Measurements from ENCODE around the gene ALKBH7. TPM values are rescaled to one million over a fixed set of nuclear protein-coding genes. Genes with fewer than 3 reads are reported as not detected.

ALKBH7 gene
- total RNA-seq, 1 experiment from 2014 or later = 81.1 TPM

DNA sequence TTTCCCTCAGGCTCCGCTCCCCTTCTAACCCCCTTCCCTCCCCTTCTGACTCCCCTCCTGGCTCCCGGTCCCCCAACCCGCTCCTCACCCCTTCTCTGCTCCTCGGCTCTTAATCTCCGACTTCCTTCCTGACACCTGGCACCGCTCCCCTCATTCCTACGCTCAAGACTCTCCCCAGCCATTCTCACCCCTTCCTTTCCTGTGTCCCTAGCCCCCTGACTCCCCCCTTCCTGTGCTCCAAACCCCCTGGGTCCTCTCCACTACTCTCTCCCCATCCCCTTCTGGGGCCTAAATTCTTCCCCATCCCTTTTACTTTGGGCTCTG lies 10.6 kb upstream of the ALKBH7 start:
- TF ChIP-seq, protein P1, sequence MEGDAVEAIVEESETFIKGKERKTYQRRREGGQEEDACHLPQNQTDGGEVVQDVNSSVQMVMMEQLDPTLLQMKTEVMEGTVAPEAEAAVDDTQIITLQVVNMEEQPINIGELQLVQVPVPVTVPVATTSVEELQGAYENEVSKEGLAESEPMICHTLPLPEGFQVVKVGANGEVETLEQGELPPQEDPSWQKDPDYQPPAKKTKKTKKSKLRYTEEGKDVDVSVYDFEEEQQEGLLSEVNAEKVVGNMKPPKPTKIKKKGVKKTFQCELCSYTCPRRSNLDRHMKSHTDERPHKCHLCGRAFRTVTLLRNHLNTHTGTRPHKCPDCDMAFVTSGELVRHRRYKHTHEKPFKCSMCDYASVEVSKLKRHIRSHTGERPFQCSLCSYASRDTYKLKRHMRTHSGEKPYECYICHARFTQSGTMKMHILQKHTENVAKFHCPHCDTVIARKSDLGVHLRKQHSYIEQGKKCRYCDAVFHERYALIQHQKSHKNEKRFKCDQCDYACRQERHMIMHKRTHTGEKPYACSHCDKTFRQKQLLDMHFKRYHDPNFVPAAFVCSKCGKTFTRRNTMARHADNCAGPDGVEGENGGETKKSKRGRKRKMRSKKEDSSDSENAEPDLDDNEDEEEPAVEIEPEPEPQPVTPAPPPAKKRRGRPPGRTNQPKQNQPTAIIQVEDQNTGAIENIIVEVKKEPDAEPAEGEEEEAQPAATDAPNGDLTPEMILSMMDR (conservative IDR thresholded peaks at IDR 0.05; ENCODE audit: low read depth, low read length) = no peak
- TF ChIP-seq EZH2 (IDR thresholded peaks at IDR 0.05; ENCODE audit: low read length, unreplicated experiment) (no peak), EZH2phosphoT487 (IDR thresholded peaks at IDR 0.05; ENCODE audit: borderline replicate concordance, low read length) (no peak)
- Histone ChIP-seq H3F3A (ENCODE audit: low read length, unreplicated experiment) (no peaks in the 10 kb centered on the region), H3K27ac (ENCODE audit: low read length) (no peak overlapping the region), H3K4me3 (ENCODE audit: low read length) (peak overlapping the region; percentile 87), H3K9me2 (replicated peaks; ENCODE audit: low read length) (no peaks in the 10 kb centered on the region), H3K9me3 (ENCODE audit: low read length) (no peaks in the 10 kb centered on the region), H3K9ac (ENCODE audit: low read length) (peak overlapping the region; percentile 87), H2AFZ (ENCODE audit: low read length) (peak overlapping the region; percentile 88), H3K27me3 (ENCODE audit: low read length) (no peaks in the 10 kb centered on the region), H3K4me2 (ENCODE audit: low read length) (peak overlapping the region; percentile 99), H4K20me1 (ENCODE audit: low read length) (no peaks in the 10 kb centered on the region), H3K79me2 (ENCODE audit: low read length) (peaks cover 20% of the 10 kb centered on the region), H3K4me1 (ENCODE audit: insufficient read depth, low read length) (peaks cover 16% of the 10 kb centered on the region), H3K36me3 (ENCODE audit: low read depth, low read length) (peaks cover 15% of the 10 kb centered on the region)
- POLR2A ChIA-PET (ENCODE audit: unreplicated experiment) = interaction anchor here (1.0 kb wide), 1 partner anchor 49 kb away, joined by 3 read pairs; no protein-coding TSS in a partner anchor
- CTCF ChIA-PET = interaction anchor here (0.6 kb wide), 1 partner anchor 142 kb away, joined by 3 read pairs; no protein-coding TSS in a partner anchor
- DNase-seq = no peak
- BruUV-seq (replicated peaks) = no TSS peak
- ATAC-seq = peak; percentile 25
- intact Hi-C loops (cut with micrococcal nuclease) = no loop called here

DNA sequence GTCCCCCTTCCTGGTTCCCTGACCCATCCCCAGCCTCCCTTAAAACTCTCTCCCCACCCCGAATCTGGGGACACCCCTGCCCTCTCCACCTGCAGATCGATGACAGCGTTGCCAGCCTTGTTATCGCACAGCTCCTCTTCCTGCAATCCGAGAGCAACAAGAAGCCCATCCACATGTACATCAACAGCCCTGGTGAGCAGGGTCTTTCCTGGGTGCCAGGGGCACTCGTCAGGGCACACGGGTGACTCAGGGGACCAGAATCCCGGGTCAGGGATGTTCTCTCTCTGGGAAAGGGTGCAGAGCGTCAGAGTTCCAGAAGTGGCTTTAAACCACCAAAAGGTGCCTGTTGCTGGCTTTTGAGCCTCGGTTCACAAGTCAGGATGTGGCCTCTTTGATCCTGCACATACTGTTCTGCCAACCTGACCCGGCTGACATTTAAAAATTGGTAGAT lies 10.2 kb upstream of the ALKBH7 start:
- H3K9me3 ChIP-seq (ENCODE audit: low read length) = no peaks in the 10 kb centered on the region
- no peaks in the 10 kb centered on the region for H3F3A ChIP-seq (ENCODE audit: low read length, unreplicated experiment)
- H3K4me3 ChIP-seq (ENCODE audit: low read length) = peak overlapping the region; percentile 87
- TF ChIP-seq, protein P1 (conservative IDR thresholded peaks at IDR 0.05; ENCODE audit: low read depth, low read length) = no peak
- TF ChIP-seq EZH2 (IDR thresholded peaks at IDR 0.05; ENCODE audit: low read length, unreplicated experiment) (no peak), EZH2phosphoT487 (IDR thresholded peaks at IDR 0.05; ENCODE audit: borderline replicate concordance, low read length) (no peak)
- H3K4me1 ChIP-seq (ENCODE audit: insufficient read depth, low read length) = peaks cover 16% of the 10 kb centered on the region
- intact Hi-C loops (cut with micrococcal nuclease) = no loop called here
- ChIA-PET POLR2A (ENCODE audit: unreplicated experiment) (interaction anchor here (1.0 kb wide), 1 partner anchor 49 kb away, joined by 3 read pairs; no protein-coding TSS in a partner anchor), CTCF (interaction anchor here (0.6 kb wide), 1 partner anchor 142 kb away, joined by 3 read pairs; no protein-coding TSS in a partner anchor)
- H3K27ac ChIP-seq (ENCODE audit: low read length) = no peak overlapping the region
- ATAC-seq (no peak), DNase-seq (no peak)
- no peaks in the 10 kb centered on the region for H3K27me3 ChIP-seq (ENCODE audit: low read length)
- no peaks in the 10 kb centered on the region for H3K9me2 ChIP-seq (replicated peaks; ENCODE audit: low read length)
- H3K9ac ChIP-seq (ENCODE audit: low read length) = peak overlapping the region; percentile 87
- peaks cover 20% of the 10 kb centered on the region for H3K79me2 ChIP-seq (ENCODE audit: low read length)
- H3K36me3 ChIP-seq (ENCODE audit: low read depth, low read length) = peaks cover 15% of the 10 kb centered on the region
- peak overlapping the region; percentile 88 for H2AFZ ChIP-seq (ENCODE audit: low read length)
- H4K20me1 ChIP-seq (ENCODE audit: low read length) = no peaks in the 10 kb centered on the region
- BruUV-seq (replicated peaks) = TSS peak; percentile 64
- H3K4me2 ChIP-seq (ENCODE audit: low read length) = peak overlapping the region; percentile 99

- H3F3A ChIP-seq (ENCODE audit: low read length, unreplicated experiment) = no peaks in the 10 kb centered on the region
- H3K9me3 ChIP-seq (ENCODE audit: low read length) = no peaks in the 10 kb centered on the region
- no TSS peak for BruUV-seq (replicated peaks)
- H3K9ac ChIP-seq (ENCODE audit: low read length) = no peak overlapping the region
- H2AFZ ChIP-seq (ENCODE audit: low read length) = no peak overlapping the region
- DNase-seq (no peak), ATAC-seq (no peak)
- H3K4me1 ChIP-seq (ENCODE audit: insufficient read depth, low read length) = peaks cover 9% of the 10 kb centered on the region
- no peaks in the 10 kb centered on the region for H3K9me2 ChIP-seq (replicated peaks; ENCODE audit: low read length)
- H3K4me2 ChIP-seq (ENCODE audit: low read length) = no peak overlapping the region
- intact Hi-C loops (cut with micrococcal nuclease) = no loop called here
- H4K20me1 ChIP-seq (ENCODE audit: low read length) = no peaks in the 10 kb centered on the region
- TF ChIP-seq EZH2 (IDR thresholded peaks at IDR 0.05; ENCODE audit: low read length, unreplicated experiment) = no peak
- TF ChIP-seq, protein P1 (conservative IDR thresholded peaks at IDR 0.05; ENCODE audit: low read depth, low read length) = no peak
- no peak for TF ChIP-seq EZH2phosphoT487 (IDR thresholded peaks at IDR 0.05; ENCODE audit: borderline replicate concordance, low read length)
- H3K79me2 ChIP-seq (ENCODE audit: low read length) = peaks cover 20% of the 10 kb centered on the region
- H3K4me3 ChIP-seq (ENCODE audit: low read length) = no peak overlapping the region
- H3K36me3 ChIP-seq (ENCODE audit: low read depth, low read length) = peaks cover 22% of the 10 kb centered on the region
- ChIA-PET POLR2A (ENCODE audit: unreplicated experiment) (no interaction called here), CTCF (no interaction called here)
- H3K27ac ChIP-seq (ENCODE audit: low read length) = no peak overlapping the region
- no peaks in the 10 kb centered on the region for H3K27me3 ChIP-seq (ENCODE audit: low read length)
Observed at GRCh38 chr19:6364353-6364752, 8.2 kb upstream of the ALKBH7 start.

Data from PC-3 (cell line).